HEK293 (cell line): ENCODE measurements around the gene DCC.

Experiments used
- CTCF ChIA-PET: fragments of 350-600 bp; formaldehyde crosslinking; extraction: SDS; loops from one replicate; lab custom pipeline; 2021; ENCODE audit warnings: antibody characterized with exemption; lab: Yijun Ruan, JAX
- POLR2A ChIA-PET: fragments of 300-600 bp; formaldehyde crosslinking; extraction: SDS; loops from one replicate; lab custom pipeline; 2020; ENCODE audit warnings: antibody characterized with exemption, inconsistent platforms; lab: Yijun Ruan, JAX
- H3K27ac ChIP-seq: fragments of 200-500 bp; sonication (Bioruptor generic); 2 replicates; pipeline ENCODE4 v1.5.1; 2014; ENCODE audit warnings: low read depth, low read length, control low read depth, inconsistent platforms; ENCODE audit errors: extremely low read depth
- H3K36me3 ChIP-seq, 2 experiments: fragments of 200-500 bp in 1 of 2; sonication (Bioruptor generic) in 1 of 2; 1 replicate in 1 of 2; 2 replicates in 1 of 2; pipeline ENCODE4 v1.5.1; 2014 to 2017; ENCODE audit warnings: inconsistent platforms in 2 of 2, low read length in 2 of 2; ENCODE audit not compliant: control insufficient read depth in 2 of 2, insufficient read depth in 1 of 2
- H3K4me1 ChIP-seq: fragments of 200-500 bp; sonication (Bioruptor generic); 2 replicates; pipeline ENCODE4 v1.5.1; 2014; ENCODE audit warnings: mild to moderate bottlenecking, low read length, inconsistent platforms; ENCODE audit not compliant: control insufficient read depth, insufficient read depth
- H3K4me3 ChIP-seq: 2 replicates; pipeline ENCODE4 v1.5.1; 2011; ENCODE audit warnings: low read depth, mild to moderate bottlenecking, control low read depth, low read length, moderate library complexity
- H3K9me3 ChIP-seq: fragments of 200-500 bp; sonication (Bioruptor generic); 2 replicates; pipeline ENCODE4 v1.5.1; 2014; ENCODE audit warnings: low read depth, low read length, inconsistent platforms; ENCODE audit not compliant: control insufficient read depth, insufficient read depth
- OSR2 ChIP-seq: fragments of 450-650 bp; formaldehyde crosslinking; IDR thresholded peaks from 2 replicates; pipeline ENCODE4 v1.5.1; 2016; ENCODE audit warnings: missing biosample characterization, missing genetic modification characterization
- REPIN1 ChIP-seq: fragments of 450-650 bp; formaldehyde crosslinking; IDR thresholded peaks from 2 replicates; pipeline ENCODE4 v1.5.1; 2017; ENCODE audit warnings: missing biosample characterization, missing genetic modification characterization, low read depth
- ZBTB1 ChIP-seq: fragments of 450-650 bp; formaldehyde crosslinking; IDR thresholded peaks from 2 replicates; pipeline ENCODE4 v1.5.1; 2016; ENCODE audit warnings: missing biosample characterization, missing genetic modification characterization
- ZBTB17 ChIP-seq: fragments of 450-650 bp; formaldehyde crosslinking; IDR thresholded peaks from 2 replicates; pipeline ENCODE4 v1.5.1; 2016; ENCODE audit warnings: missing biosample characterization, missing genetic modification characterization
- ZFP37 ChIP-seq: fragments of 450-650 bp; formaldehyde crosslinking; IDR thresholded peaks from 2 replicates; pipeline ENCODE4 v1.5.1; 2016; ENCODE audit warnings: missing biosample characterization, missing genetic modification characterization
- ZNF121 ChIP-seq: fragments of 450-650 bp; formaldehyde crosslinking; IDR thresholded peaks from 2 replicates; pipeline ENCODE4 v1.5.1; 2016; ENCODE audit warnings: missing biosample characterization, missing genetic modification characterization
- ZNF16 ChIP-seq: fragments of 450-650 bp; formaldehyde crosslinking; IDR thresholded peaks from 2 replicates; pipeline ENCODE4 v1.5.1; 2016; ENCODE audit warnings: low read depth, missing biosample characterization, missing genetic modification characterization
- ZNF248 ChIP-seq: fragments of 450-650 bp; formaldehyde crosslinking; IDR thresholded peaks from 2 replicates; pipeline ENCODE4 v1.5.1; 2017; ENCODE audit warnings: missing biosample characterization, missing genetic modification characterization
- ZNF302 ChIP-seq: fragments of 450-650 bp; formaldehyde crosslinking; IDR thresholded peaks from 2 replicates; pipeline ENCODE4 v1.5.1; 2016; ENCODE audit warnings: missing biosample characterization, missing genetic modification characterization, low read depth
- ZNF514 ChIP-seq: fragments of 450-650 bp; formaldehyde crosslinking; IDR thresholded peaks from 2 replicates; pipeline ENCODE4 v1.5.1; 2016; ENCODE audit warnings: missing biosample characterization, missing genetic modification characterization
- ZNF529 ChIP-seq: fragments of 450-650 bp; formaldehyde crosslinking; IDR thresholded peaks from 2 replicates; pipeline ENCODE4 v1.5.1; 2017; ENCODE audit warnings: missing genetic modification characterization, missing biosample characterization; ENCODE audit not compliant: insufficient replicate concordance
- ZNF544 ChIP-seq: fragments of 450-650 bp; formaldehyde crosslinking; IDR thresholded peaks from 2 replicates; pipeline ENCODE4 v1.5.0; 2017; ENCODE audit warnings: missing biosample characterization, missing genetic modification characterization
- ZNF600 ChIP-seq: fragments of 450-650 bp; formaldehyde crosslinking; IDR thresholded peaks from 2 replicates; pipeline ENCODE4 v1.5.1; 2016; ENCODE audit warnings: missing biosample characterization, missing genetic modification characterization
- ZNF623 ChIP-seq: fragments of 450-650 bp; formaldehyde crosslinking; IDR thresholded peaks from 2 replicates; pipeline ENCODE4 v1.5.1; 2016; ENCODE audit warnings: missing biosample characterization, missing genetic modification characterization
- ZNF701 ChIP-seq: fragments of 450-650 bp; formaldehyde crosslinking; IDR thresholded peaks from 2 replicates; pipeline ENCODE4 v1.5.1; 2016; ENCODE audit warnings: missing biosample characterization, missing genetic modification characterization
- ZNF792 ChIP-seq: fragments of 450-650 bp; formaldehyde crosslinking; IDR thresholded peaks from 2 replicates; pipeline ENCODE4 v1.5.1; 2016; ENCODE audit warnings: missing biosample characterization, missing genetic modification characterization
- ZNF843 ChIP-seq: fragments of 450-650 bp; formaldehyde crosslinking; IDR thresholded peaks from 2 replicates; pipeline ENCODE4 v1.5.1; 2016; ENCODE audit warnings: missing biosample characterization, missing genetic modification characterization
- TF ChIP-seq, protein P1 (sequence below): fragments of 450-650 bp; formaldehyde crosslinking; IDR thresholded peaks from 2 replicates; pipeline ENCODE4 v1.5.1; 2016; ENCODE audit warnings: missing biosample characterization, missing genetic modification characterization
- TF ChIP-seq, protein P2 (sequence below): fragments of 450-650 bp; formaldehyde crosslinking; IDR thresholded peaks from 2 replicates; pipeline ENCODE4 v1.5.1; 2016; ENCODE audit warnings: missing biosample characterization, missing genetic modification characterization
- TF ChIP-seq, protein P3 (sequence below): fragments of 450-650 bp; formaldehyde crosslinking; IDR thresholded peaks from 2 replicates; pipeline ENCODE4 v1.5.1; 2017; ENCODE audit warnings: missing biosample characterization, missing genetic modification characterization
- TF ChIP-seq, protein P4 (sequence below): fragments of 450-650 bp; formaldehyde crosslinking; IDR thresholded peaks from 2 replicates; pipeline ENCODE4 v1.5.1; 2016; ENCODE audit warnings: missing biosample characterization, missing genetic modification characterization
- TF ChIP-seq, protein P5 (sequence below): fragments of 450-650 bp; formaldehyde crosslinking; IDR thresholded peaks from 2 replicates; pipeline ENCODE4 v1.5.1; 2016; ENCODE audit warnings: missing biosample characterization, missing genetic modification characterization
- TF ChIP-seq, protein P6 (sequence below): fragments of 450-650 bp; formaldehyde crosslinking; IDR thresholded peaks from 2 replicates; pipeline ENCODE4 v1.5.1; 2017; ENCODE audit warnings: missing biosample characterization, missing genetic modification characterization

The DCC gene

DNA sequence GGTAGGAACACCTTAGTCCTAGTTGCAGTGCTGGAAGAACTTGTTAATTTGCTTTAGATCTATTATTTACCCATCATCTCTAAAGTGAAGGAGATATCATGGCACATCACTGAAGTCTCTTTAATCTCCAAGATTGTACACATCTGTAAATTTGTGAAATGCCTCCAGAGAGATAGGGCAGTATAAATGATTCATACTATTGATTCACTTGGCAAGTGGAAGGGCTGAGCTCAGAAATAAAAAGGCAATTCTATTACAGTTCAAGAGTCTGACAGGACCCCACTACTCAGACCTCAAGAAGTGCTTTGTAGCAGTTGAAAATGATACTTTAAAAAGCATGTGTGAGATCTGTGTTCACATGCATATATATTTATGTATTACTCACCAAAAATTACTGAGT lies 489.3 kb downstream of the DCC start (continued):
- TF ChIP-seq ZNF792 (tag by site-specific recombination) = no peak
- no peak for TF ChIP-seq ZNF121 (tag by site-specific recombination)
- TF ChIP-seq ZNF514 (tag by site-specific recombination) = no peak
- TF ChIP-seq ZNF623 (tag by site-specific recombination) = no peak
- TF ChIP-seq, protein P1, sequence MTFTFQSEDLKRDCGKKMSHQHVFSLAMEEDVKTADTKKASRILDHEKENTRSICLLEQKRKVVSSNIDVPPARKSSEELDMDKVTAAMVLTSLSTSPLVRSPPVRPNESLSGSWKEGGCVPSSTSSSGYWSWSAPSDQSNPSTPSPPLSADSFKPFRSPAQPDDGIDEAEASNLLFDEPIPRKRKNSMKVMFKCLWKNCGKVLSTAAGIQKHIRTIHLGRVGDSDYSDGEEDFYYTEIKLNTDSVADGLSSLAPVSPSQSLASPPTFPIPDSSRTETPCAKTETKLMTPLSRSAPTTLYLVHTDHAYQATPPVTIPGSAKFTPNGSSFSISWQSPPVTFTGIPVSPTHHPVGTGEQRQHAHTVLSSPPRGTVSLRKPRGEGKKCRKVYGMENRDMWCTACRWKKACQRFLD (tag by site-specific recombination) = no peak
- TF ChIP-seq ZBTB1 (tag by site-specific recombination) = no peak
- TF ChIP-seq ZFP37 (tag by site-specific recombination) = no peak
- no peak for TF ChIP-seq ZNF302 (tag by site-specific recombination)
- TF ChIP-seq ZNF16 (tag by site-specific recombination) = no peak
- TF ChIP-seq, protein P2, sequence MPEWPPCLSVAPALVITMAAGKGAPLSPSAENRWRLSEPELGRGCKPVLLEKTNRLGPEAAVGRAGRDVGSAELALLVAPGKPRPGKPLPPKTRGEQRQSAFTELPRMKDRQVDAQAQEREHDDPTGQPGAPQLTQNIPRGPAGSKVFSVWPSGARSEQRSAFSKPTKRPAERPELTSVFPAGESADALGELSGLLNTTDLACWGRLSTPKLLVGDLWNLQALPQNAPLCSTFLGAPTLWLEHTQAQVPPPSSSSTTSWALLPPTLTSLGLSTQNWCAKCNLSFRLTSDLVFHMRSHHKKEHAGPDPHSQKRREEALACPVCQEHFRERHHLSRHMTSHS (tag by site-specific recombination) = no peak

DNA sequence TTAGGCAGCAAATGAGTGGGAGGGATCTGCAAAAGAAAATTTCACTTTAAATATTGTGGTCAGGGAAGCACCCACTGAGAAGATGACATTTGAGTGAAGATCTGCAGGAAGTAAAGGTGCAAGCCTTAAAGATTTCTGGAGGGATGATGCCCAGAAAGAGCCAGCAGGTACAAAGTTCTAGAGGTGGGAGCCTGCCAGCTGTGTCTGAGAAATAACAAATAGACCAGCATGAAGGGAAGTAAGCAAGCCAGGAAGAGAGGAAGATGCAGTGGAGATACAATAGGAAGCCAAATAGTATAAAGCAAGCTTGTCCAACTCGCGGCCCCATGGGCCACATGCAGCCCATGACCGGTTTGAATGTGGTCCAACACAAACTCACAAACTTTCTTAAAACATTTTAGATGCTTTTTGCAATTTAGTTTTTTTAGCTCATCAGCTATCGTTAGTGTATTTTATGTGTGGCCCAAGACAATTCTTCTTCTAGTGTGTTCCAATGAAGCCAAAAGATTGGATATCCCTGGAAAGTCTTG lies 489.9 kb downstream of the DCC start:
- ChIA-PET CTCF (no interaction called here), POLR2A (no interaction called here)
- Histone ChIP-seq H3K9me3 (no peaks in the 10 kb centered on the region), H3K36me3 (no peaks in the 10 kb centered on the region), H3K4me3 (no peak overlapping the region), H3K27ac (no peak overlapping the region), H3K4me1 (no peaks in the 10 kb centered on the region)
- TF ChIP-seq, protein P3, sequence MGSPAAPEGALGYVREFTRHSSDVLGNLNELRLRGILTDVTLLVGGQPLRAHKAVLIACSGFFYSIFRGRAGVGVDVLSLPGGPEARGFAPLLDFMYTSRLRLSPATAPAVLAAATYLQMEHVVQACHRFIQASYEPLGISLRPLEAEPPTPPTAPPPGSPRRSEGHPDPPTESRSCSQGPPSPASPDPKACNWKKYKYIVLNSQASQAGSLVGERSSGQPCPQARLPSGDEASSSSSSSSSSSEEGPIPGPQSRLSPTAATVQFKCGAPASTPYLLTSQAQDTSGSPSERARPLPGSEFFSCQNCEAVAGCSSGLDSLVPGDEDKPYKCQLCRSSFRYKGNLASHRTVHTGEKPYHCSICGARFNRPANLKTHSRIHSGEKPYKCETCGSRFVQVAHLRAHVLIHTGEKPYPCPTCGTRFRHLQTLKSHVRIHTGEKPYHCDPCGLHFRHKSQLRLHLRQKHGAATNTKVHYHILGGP (tag by site-specific recombination) = no peak
- TF ChIP-seq OSR2 (tag by site-specific recombination) (no peak), ZNF843 (tag by site-specific recombination) (no peak), ZNF792 (tag by site-specific recombination) (no peak), ZNF248 (no peak), ZBTB17 (tag by site-specific recombination) (no peak), ZNF701 (tag by site-specific recombination) (no peak), ZNF16 (tag by site-specific recombination) (no peak), REPIN1 (tag by site-specific recombination) (no peak), ZNF544 (no peak), ZNF529 (tag by site-specific recombination) (no peak), ZNF600 (tag by site-specific recombination) (no peak)
- TF ChIP-seq, protein P4, sequence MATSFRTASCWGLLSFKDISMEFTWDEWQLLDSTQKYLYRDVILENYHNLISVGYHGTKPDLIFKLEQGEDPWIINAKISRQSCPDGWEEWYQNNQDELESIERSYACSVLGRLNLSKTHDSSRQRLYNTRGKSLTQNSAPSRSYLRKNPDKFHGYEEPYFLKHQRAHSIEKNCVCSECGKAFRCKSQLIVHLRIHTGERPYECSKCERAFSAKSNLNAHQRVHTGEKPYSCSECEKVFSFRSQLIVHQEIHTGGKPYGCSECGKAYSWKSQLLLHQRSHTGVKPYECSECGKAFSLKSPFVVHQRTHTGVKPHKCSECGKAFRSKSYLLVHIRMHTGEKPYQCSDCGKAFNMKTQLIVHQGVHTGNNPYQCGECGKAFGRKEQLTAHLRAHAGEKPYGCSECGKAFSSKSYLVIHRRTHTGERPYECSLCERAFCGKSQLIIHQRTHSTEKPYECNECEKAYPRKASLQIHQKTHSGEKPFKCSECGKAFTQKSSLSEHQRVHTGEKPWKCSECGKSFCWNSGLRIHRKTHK (tag by site-specific recombination) = no peak
- TF ChIP-seq, protein P5, sequence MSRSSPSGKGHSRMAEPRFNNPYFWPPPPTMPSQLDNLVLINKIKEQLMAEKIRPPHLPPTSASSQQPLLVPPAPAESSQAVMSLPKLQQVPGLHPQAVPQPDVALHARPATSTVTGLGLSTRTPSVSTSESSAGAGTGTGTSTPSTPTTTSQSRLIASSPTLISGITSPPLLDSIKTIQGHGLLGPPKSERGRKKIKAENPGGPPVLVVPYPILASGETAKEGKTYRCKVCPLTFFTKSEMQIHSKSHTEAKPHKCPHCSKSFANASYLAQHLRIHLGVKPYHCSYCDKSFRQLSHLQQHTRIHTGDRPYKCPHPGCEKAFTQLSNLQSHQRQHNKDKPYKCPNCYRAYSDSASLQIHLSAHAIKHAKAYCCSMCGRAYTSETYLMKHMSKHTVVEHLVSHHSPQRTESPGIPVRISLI (tag by site-specific recombination) = no peak
- TF ChIP-seq, protein P6, sequence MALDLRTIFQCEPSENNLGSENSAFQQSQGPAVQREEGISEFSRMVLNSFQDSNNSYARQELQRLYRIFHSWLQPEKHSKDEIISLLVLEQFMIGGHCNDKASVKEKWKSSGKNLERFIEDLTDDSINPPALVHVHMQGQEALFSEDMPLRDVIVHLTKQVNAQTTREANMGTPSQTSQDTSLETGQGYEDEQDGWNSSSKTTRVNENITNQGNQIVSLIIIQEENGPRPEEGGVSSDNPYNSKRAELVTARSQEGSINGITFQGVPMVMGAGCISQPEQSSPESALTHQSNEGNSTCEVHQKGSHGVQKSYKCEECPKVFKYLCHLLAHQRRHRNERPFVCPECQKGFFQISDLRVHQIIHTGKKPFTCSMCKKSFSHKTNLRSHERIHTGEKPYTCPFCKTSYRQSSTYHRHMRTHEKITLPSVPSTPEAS (tag by site-specific recombination) = no peak
